Effector memory CD4-positive, alpha-beta T cell (primary cell): ENCODE measurements around the gene TMED9.
A peak's percentile ranks its signal among the peaks of the same experiment; 100 is the strongest.

Experiments
- DNase-seq, 3 donors: peaks; one replicate each; pipeline ENCODE4 v3.0.0-alpha.2; 2020
- H3K27ac ChIP-seq: 2 replicates; pipeline ENCODE4 v1.7.0; 2013; ENCODE audit warnings: mild to moderate bottlenecking, low read length, moderate library complexity; ENCODE audit not compliant: insufficient read depth, poor library complexity, severe bottlenecking
- H3K27me3 ChIP-seq: replicated peaks from 2 replicates; pipeline ENCODE4 v1.7.0; 2013; ENCODE audit warnings: mild to moderate bottlenecking, low read length; ENCODE audit not compliant: insufficient read depth, control insufficient read depth, poor library complexity, severe bottlenecking
- H3K36me3 ChIP-seq: 2 replicates; pipeline ENCODE4 v1.7.0; 2013; ENCODE audit warnings: mild to moderate bottlenecking, low read length, moderate library complexity; ENCODE audit not compliant: control insufficient read depth, insufficient read depth
- H3K4me1 ChIP-seq: 2 replicates; pipeline ENCODE4 v1.7.0; 2013; ENCODE audit warnings: low read length, mild to moderate bottlenecking; ENCODE audit not compliant: control insufficient read depth, insufficient read depth, poor library complexity, severe bottlenecking
- H3K4me3 ChIP-seq: 2 replicates; pipeline ENCODE4 v1.7.0; 2013; ENCODE audit warnings: low read length, low read depth, mild to moderate bottlenecking; ENCODE audit not compliant: insufficient read depth, poor library complexity, severe bottlenecking
- H3K9me3 ChIP-seq: 2 replicates; pipeline ENCODE4 v1.7.0; 2013; ENCODE audit warnings: mild to moderate bottlenecking, low read length, moderate library complexity; ENCODE audit not compliant: control insufficient read depth
- total RNA-seq, 3 donors: gene quantifications; one replicate each; lab custom pipeline; 2026; lab: John Stamatoyannopoulos, UW

TMED9 gene
- total RNA-seq, result 40.6 to 44.9 (median 44.5) reads per million in 3 donors

GRCh38 chr5:177592010-177592834 is at the start of gene TMED9:
Gene TMED9 (plus strand): TSS chr5:177592203. CDS start chr5:177592215, 12 bp downstream.
- DNase-seq, result peak; percentile 78 to 80 (median 80)
- no peaks in the 10 kb centered on the region for H3K27me3 ChIP-seq
- peak within 1 kb of the TSS; percentile 83 for H3K27ac ChIP-seq
- peaks cover 12% of the 10 kb centered on the region for H3K4me1 ChIP-seq
- peak within 1 kb of the TSS; percentile 95 for H3K4me3 ChIP-seq
- H3K9me3 ChIP-seq, result no peaks in the 10 kb centered on the region
- H3K36me3 ChIP-seq, result peaks cover 34% of the 10 kb centered on the region

GRCh38 chr5:177542816-177543465 is 49.1 kb upstream of the TMED9 start:
- Histone ChIP-seq H3K4me1 (no peaks in the 10 kb centered on the region), H3K27ac (no peak overlapping the region), H3K36me3 (peaks cover 19% of the 10 kb centered on the region), H3K9me3 (no peaks in the 10 kb centered on the region), H3K27me3 (no peaks in the 10 kb centered on the region), H3K4me3 (no peak overlapping the region)
- DNase-seq, result no peak

GRCh38 chr5:177545487-177546257 is 46.3 kb upstream of the TMED9 start:
- DNase-seq, result no peak
- no peaks in the 10 kb centered on the region for H3K4me1 ChIP-seq
- H3K4me3 ChIP-seq, result no peak overlapping the region
- H3K36me3 ChIP-seq, result peaks cover 9% of the 10 kb centered on the region
- no peaks in the 10 kb centered on the region for H3K9me3 ChIP-seq
- H3K27me3 ChIP-seq, result no peaks in the 10 kb centered on the region
- H3K27ac ChIP-seq, result no peak overlapping the region

GRCh38 chr5:177546258-177546741 is 45.7 kb upstream of the TMED9 start:
- no peaks in the 10 kb centered on the region for H3K4me1 ChIP-seq
- no peak for DNase-seq

GRCh38 chr5:177547736-177548135 is 44.3 kb upstream of the TMED9 start:
- DNase-seq, result no peak
- Histone ChIP-seq H3K27me3 (no peaks in the 10 kb centered on the region), H3K27ac (no peak overlapping the region), H3K4me1 (peaks cover 4% of the 10 kb centered on the region), H3K36me3 (peaks cover 14% of the 10 kb centered on the region), H3K4me3 (no peak overlapping the region), H3K9me3 (no peaks in the 10 kb centered on the region)

More at GRCh38 chr5:177546258-177546741, 45.7 kb upstream of the TMED9 start:
- Histone ChIP-seq H3K27me3 (no peaks in the 10 kb centered on the region), H3K36me3 (peaks cover 16% of the 10 kb centered on the region), H3K4me3 (no peak overlapping the region), H3K9me3 (no peaks in the 10 kb centered on the region), H3K27ac (no peak overlapping the region)

GRCh38 chr5:177548495-177548894 is 43.5 kb upstream of the TMED9 start:
- Histone ChIP-seq H3K27ac (no peak overlapping the region), H3K4me3 (no peak overlapping the region), H3K36me3 (peaks cover 14% of the 10 kb centered on the region), H3K27me3 (no peaks in the 10 kb centered on the region), H3K4me1 (peaks cover 11% of the 10 kb centered on the region), H3K9me3 (no peaks in the 10 kb centered on the region)
- DNase-seq, result no peak

GRCh38 chr5:177550122-177550521 is 41.9 kb upstream of the TMED9 start:
- no peak for DNase-seq
- peaks cover 15% of the 10 kb centered on the region for H3K4me1 ChIP-seq
- H3K27me3 ChIP-seq, result no peaks in the 10 kb centered on the region
- no peak overlapping the region for H3K4me3 ChIP-seq
- H3K9me3 ChIP-seq, result no peaks in the 10 kb centered on the region
- peaks cover 14% of the 10 kb centered on the region for H3K36me3 ChIP-seq
- H3K27ac ChIP-seq, result no peak overlapping the region

- H3K27ac ChIP-seq, result no peak overlapping the region
Observed at GRCh38 chr5:177552839-177553455, 39.1 kb upstream of the TMED9 start.

GRCh38 chr5:177553671-177554429 is 38.2 kb upstream of the TMED9 start:
- no peaks in the 10 kb centered on the region for H3K9me3 ChIP-seq
- H3K4me1 ChIP-seq, result peaks cover 23% of the 10 kb centered on the region
- H3K36me3 ChIP-seq, result peaks cover 9% of the 10 kb centered on the region
- no peaks in the 10 kb centered on the region for H3K27me3 ChIP-seq
- DNase-seq, result no peak
- peak overlapping the region; percentile 77 for H3K4me3 ChIP-seq
- peak overlapping the region; percentile 65 for H3K27ac ChIP-seq

More at GRCh38 chr5:177552839-177553455, 39.1 kb upstream of the TMED9 start:
- H3K4me1 ChIP-seq, result peaks cover 23% of the 10 kb centered on the region
- H3K27me3 ChIP-seq, result no peaks in the 10 kb centered on the region
- peaks cover 10% of the 10 kb centered on the region for H3K36me3 ChIP-seq
- H3K9me3 ChIP-seq, result no peaks in the 10 kb centered on the region
- DNase-seq, result no peak
- H3K4me3 ChIP-seq, result peak overlapping the region; percentile 77
